Measurements from ENCODE around the gene ROR2.

DNA sequence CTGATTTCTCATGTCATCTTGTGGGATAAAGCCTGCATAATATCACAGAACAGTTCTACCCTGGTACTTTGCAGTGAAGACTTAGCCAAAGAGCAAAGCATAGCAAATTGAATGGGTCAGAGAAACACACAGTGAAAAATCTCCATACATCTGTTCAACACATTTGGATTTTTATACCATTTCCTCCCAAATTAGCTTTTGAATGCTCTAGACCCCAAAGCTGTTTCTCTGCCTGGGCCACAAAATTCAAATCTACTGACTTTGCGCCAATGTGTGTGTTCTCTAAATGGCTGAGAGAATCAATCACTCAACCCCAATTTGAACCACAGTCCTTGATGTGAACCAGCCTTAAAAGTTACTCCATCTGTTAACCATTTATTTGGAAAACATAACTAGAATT, 289.5 kb downstream of the ROR2 start:
- TF ChIP-seq, protein P1, sequence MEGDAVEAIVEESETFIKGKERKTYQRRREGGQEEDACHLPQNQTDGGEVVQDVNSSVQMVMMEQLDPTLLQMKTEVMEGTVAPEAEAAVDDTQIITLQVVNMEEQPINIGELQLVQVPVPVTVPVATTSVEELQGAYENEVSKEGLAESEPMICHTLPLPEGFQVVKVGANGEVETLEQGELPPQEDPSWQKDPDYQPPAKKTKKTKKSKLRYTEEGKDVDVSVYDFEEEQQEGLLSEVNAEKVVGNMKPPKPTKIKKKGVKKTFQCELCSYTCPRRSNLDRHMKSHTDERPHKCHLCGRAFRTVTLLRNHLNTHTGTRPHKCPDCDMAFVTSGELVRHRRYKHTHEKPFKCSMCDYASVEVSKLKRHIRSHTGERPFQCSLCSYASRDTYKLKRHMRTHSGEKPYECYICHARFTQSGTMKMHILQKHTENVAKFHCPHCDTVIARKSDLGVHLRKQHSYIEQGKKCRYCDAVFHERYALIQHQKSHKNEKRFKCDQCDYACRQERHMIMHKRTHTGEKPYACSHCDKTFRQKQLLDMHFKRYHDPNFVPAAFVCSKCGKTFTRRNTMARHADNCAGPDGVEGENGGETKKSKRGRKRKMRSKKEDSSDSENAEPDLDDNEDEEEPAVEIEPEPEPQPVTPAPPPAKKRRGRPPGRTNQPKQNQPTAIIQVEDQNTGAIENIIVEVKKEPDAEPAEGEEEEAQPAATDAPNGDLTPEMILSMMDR (IDR thresholded peaks at IDR 0.05; ENCODE audit: low read depth, low read length, missing input control): no peak
- TF ChIP-seq TAF1 (conservative IDR thresholded peaks at IDR 0.05): no peak

Measured in liver (tissue), 3 donors.